ENCODE measurements around the gene SLC41A1.

DNA sequence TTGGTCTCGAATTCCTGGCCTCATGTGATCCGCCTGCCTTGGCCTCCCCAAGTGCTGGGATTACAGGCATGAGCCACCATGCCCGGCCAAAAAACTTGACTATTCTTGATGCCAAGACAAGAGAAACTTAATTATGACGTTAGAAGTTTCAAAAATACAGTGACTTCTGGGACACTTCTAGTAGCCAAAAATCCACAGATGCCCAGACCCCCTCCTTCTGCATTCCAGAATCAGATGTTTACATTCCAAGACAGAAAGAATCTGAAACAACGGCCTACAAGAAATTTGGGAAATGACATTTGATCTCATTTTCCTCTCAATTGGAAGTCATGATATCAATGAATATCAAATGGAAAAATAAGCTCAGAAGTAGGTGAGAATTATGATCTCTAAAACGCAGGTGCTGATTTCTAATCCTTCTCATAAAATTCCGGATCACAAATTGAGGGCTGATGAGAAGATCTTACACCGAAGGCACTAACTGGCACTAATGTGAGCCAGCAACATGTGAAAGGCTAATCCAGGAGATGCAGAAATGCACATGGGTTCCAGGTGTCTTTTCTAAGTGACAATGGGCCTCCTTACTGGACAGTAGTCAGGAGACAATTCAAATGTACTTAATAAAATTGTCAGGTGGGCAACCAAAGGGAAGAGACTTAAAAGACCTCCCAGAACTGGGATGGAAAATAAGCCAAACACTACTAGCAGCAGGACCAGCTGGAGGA lies 43.2 kb downstream of the SLC41A1 start:
- TF ChIP-seq, protein P1, sequence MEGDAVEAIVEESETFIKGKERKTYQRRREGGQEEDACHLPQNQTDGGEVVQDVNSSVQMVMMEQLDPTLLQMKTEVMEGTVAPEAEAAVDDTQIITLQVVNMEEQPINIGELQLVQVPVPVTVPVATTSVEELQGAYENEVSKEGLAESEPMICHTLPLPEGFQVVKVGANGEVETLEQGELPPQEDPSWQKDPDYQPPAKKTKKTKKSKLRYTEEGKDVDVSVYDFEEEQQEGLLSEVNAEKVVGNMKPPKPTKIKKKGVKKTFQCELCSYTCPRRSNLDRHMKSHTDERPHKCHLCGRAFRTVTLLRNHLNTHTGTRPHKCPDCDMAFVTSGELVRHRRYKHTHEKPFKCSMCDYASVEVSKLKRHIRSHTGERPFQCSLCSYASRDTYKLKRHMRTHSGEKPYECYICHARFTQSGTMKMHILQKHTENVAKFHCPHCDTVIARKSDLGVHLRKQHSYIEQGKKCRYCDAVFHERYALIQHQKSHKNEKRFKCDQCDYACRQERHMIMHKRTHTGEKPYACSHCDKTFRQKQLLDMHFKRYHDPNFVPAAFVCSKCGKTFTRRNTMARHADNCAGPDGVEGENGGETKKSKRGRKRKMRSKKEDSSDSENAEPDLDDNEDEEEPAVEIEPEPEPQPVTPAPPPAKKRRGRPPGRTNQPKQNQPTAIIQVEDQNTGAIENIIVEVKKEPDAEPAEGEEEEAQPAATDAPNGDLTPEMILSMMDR (conservative IDR thresholded peaks at IDR 0.05 in 1 of 2, IDR thresholded peaks at IDR 0.05 in 1 of 2; ENCODE audit: extremely low read depth in 1 of 2, insufficient read depth in 1 of 2, low read depth in 1 of 2, low read length in 2 of 2), result no peak
- no peak for TF ChIP-seq EZH2 (IDR thresholded peaks at IDR 0.05; ENCODE audit: borderline replicate concordance, low read length)

Measured in mammary epithelial cell (primary cell).